Measurements from ENCODE around the gene MATR3. TPM values are rescaled to one million over a fixed set of nuclear protein-coding genes. Genes with fewer than 3 reads are reported as not detected.
A peak's percentile ranks its signal among the peaks of the same experiment; 100 is the strongest.

The MATR3 gene
- total and polyA plus RNA-seq, 3 experiments from 2014 or later: 184 to 364 (median 199) TPM

- no peak overlapping the region for H3K4me3 Mint-ChIP-seq
- peak overlapping the region in 2 of 8 donors; percentile 67 to 77 for H3K27ac Mint-ChIP-seq
- H3K4me3 ChIP-seq (ENCODE audit: low read length): no peak overlapping the region
- peaks cover 25% of the 10 kb centered on the region for H3K36me3 ChIP-seq (ENCODE audit: insufficient read depth, low read length)
- H3K9me3 ChIP-seq (ENCODE audit: low read length): no peaks in the 10 kb centered on the region
- H3K4me1 ChIP-seq (ENCODE audit: insufficient read depth, low read length): peaks cover 4% of the 10 kb centered on the region
- H3K4me1 Mint-ChIP-seq: peaks cover 4 to 22% (median 20%) of the 10 kb centered on the region in 3 donors
- no peak for DNase-seq
- no peaks in the 10 kb centered on the region for H3K27me3 ChIP-seq (ENCODE audit: insufficient read depth, low read length, poor library complexity, severe bottlenecking)
- peaks cover 5 to 60% (median 13%) of the 10 kb centered on the region in 3 donors for H3K36me3 Mint-ChIP-seq
- no peaks in the 10 kb centered on the region for H3K9me3 Mint-ChIP-seq
- CTCF ChIA-PET: interaction anchor here (2.2 kb wide), 1 partner anchor 11 kb away, joined by 5 read pairs; no protein-coding TSS in a partner anchor
- POLR2A ChIA-PET: no interaction called here
- no peak overlapping the region for H3K27ac ChIP-seq (ENCODE audit: low read depth, low read length)
- no peaks in the 10 kb centered on the region for H3K27me3 Mint-ChIP-seq
These were observed 70.4 kb downstream of the MATR3 start for GRCh38 chr5:139363937-139364336.

- Mint-ChIP-seq H3K27me3 (no peaks in the 10 kb centered on the region), H3K9me3 (no peaks in the 10 kb centered on the region), H3K4me3 (no peak overlapping the region), H3K36me3 (peaks cover 5 to 61% (median 13%) of the 10 kb centered on the region in 3 donors), H3K4me1 (peaks cover 4 to 21% (median 20%) of the 10 kb centered on the region in 3 donors), H3K27ac (no peak overlapping the region)
- ChIA-PET CTCF (no interaction called here), POLR2A (no interaction called here)
- Histone ChIP-seq H3K27me3 (ENCODE audit: insufficient read depth, low read length, poor library complexity, severe bottlenecking) (no peaks in the 10 kb centered on the region), H3K4me1 (ENCODE audit: insufficient read depth, low read length) (peaks cover 4% of the 10 kb centered on the region), H3K36me3 (ENCODE audit: insufficient read depth, low read length) (peaks cover 25% of the 10 kb centered on the region), H3K9me3 (ENCODE audit: low read length) (no peaks in the 10 kb centered on the region), H3K4me3 (ENCODE audit: low read length) (no peak overlapping the region), H3K27ac (ENCODE audit: low read depth, low read length) (no peak overlapping the region)
- no peak for DNase-seq
These were observed 70.9 kb downstream of the MATR3 start for GRCh38 chr5:139364466-139364865.

GRCh38 chr5:139368613-139369012 is 75.1 kb downstream of the MATR3 start:
- ChIA-PET CTCF (interaction anchor here (1.6 kb wide), 1 partner anchor 28 kb away, joined by 3 read pairs; no protein-coding TSS in a partner anchor), POLR2A (interaction anchor here (1.3 kb wide), 1 partner anchor 27 kb away, joined by 7 read pairs; the partner anchor contains the start of gene PAIP2)
- H3K9me3 Mint-ChIP-seq: no peaks in the 10 kb centered on the region
- H3K4me1 Mint-ChIP-seq: peaks cover 1 to 4% (median 3%) of the 10 kb centered on the region in 3 donors
- no peak overlapping the region for H3K27ac ChIP-seq (ENCODE audit: low read depth, low read length)
- H3K4me3 Mint-ChIP-seq: no peak overlapping the region
- H3K27me3 Mint-ChIP-seq: no peaks in the 10 kb centered on the region
- no peaks in the 10 kb centered on the region for H3K9me3 ChIP-seq (ENCODE audit: low read length)
- no peaks in the 10 kb centered on the region for H3K27me3 ChIP-seq (ENCODE audit: insufficient read depth, low read length, poor library complexity, severe bottlenecking)
- H3K36me3 Mint-ChIP-seq: peaks cover 5 to 76% (median 16%) of the 10 kb centered on the region in 3 donors
- DNase-seq: no peak
- peaks cover 30% of the 10 kb centered on the region for H3K36me3 ChIP-seq (ENCODE audit: insufficient read depth, low read length)
- peak overlapping the region in 1 of 8 donors; percentile 33 for H3K27ac Mint-ChIP-seq
- H3K4me3 ChIP-seq (ENCODE audit: low read length): no peak overlapping the region
- H3K4me1 ChIP-seq (ENCODE audit: insufficient read depth, low read length): no peaks in the 10 kb centered on the region

- Histone ChIP-seq H3K9me3 (ENCODE audit: low read length) (no peaks in the 10 kb centered on the region), H3K27me3 (ENCODE audit: insufficient read depth, low read length, poor library complexity, severe bottlenecking) (no peaks in the 10 kb centered on the region), H3K27ac (ENCODE audit: low read depth, low read length) (no peak overlapping the region), H3K4me3 (ENCODE audit: low read length) (no peak overlapping the region), H3K4me1 (ENCODE audit: insufficient read depth, low read length) (no peaks in the 10 kb centered on the region), H3K36me3 (ENCODE audit: insufficient read depth, low read length) (peaks cover 25% of the 10 kb centered on the region)
- H3K4me1 Mint-ChIP-seq: peaks cover 1 to 4% (median 3%) of the 10 kb centered on the region in 3 donors
- no peak overlapping the region for H3K27ac Mint-ChIP-seq
- CTCF ChIA-PET: interaction anchor here (1.6 kb wide), 1 partner anchor 28 kb away, joined by 3 read pairs; no protein-coding TSS in a partner anchor
- no peak for DNase-seq
- H3K4me3 Mint-ChIP-seq: no peak overlapping the region
- H3K9me3 Mint-ChIP-seq: no peaks in the 10 kb centered on the region
- H3K36me3 Mint-ChIP-seq: peaks cover 5 to 75% (median 11%) of the 10 kb centered on the region in 3 donors
- no peaks in the 10 kb centered on the region for H3K27me3 Mint-ChIP-seq
- POLR2A ChIA-PET: interaction anchor here (0.6 to 1.3 kb wide), 2 partner anchors 27 to 672 kb away, joined by 6 to 7 read pairs; partner anchors contain the start of gene PAIP2
These were observed 75.6 kb downstream of the MATR3 start for GRCh38 chr5:139369181-139369580.

GRCh38 chr5:139371482-139372435 is 78.2 kb downstream of the MATR3 start:
- no peaks in the 10 kb centered on the region for H3K27me3 ChIP-seq (ENCODE audit: insufficient read depth, low read length, poor library complexity, severe bottlenecking)
- no peaks in the 10 kb centered on the region for H3K9me3 Mint-ChIP-seq
- CTCF ChIA-PET: interaction anchor here (1.2 kb wide), 1 partner anchor 75 kb away, joined by 3 read pairs; no protein-coding TSS in a partner anchor
- POLR2A ChIA-PET: no interaction called here
- H3K27ac ChIP-seq (ENCODE audit: low read depth, low read length): no peak overlapping the region
- no peaks in the 10 kb centered on the region for H3K27me3 Mint-ChIP-seq
- peaks cover 12% of the 10 kb centered on the region for H3K36me3 ChIP-seq (ENCODE audit: insufficient read depth, low read length)
- no peak overlapping the region for H3K4me3 ChIP-seq (ENCODE audit: low read length)
- peak overlapping the region in 3 of 8 donors; percentile 23 to 33 (median 32) for H3K27ac Mint-ChIP-seq
- peaks cover 0 to 55% (median 9%) of the 10 kb centered on the region in 3 donors for H3K36me3 Mint-ChIP-seq
- no peaks in the 10 kb centered on the region for H3K9me3 ChIP-seq (ENCODE audit: low read length)
- H3K4me3 Mint-ChIP-seq: no peak overlapping the region
- no peaks in the 10 kb centered on the region for H3K4me1 ChIP-seq (ENCODE audit: insufficient read depth, low read length)
- DNase-seq: no peak
- H3K4me1 Mint-ChIP-seq: peaks cover 0 to 4% (median 3%) of the 10 kb centered on the region in 3 donors

GRCh38 chr5:139374909-139375308 is 81.4 kb downstream of the MATR3 start:
- POLR2A ChIA-PET: no interaction called here
- peaks cover 0 to 36% (median 6%) of the 10 kb centered on the region in 3 donors for H3K36me3 Mint-ChIP-seq
- H3K27ac ChIP-seq (ENCODE audit: low read depth, low read length): no peak overlapping the region
- H3K4me1 ChIP-seq (ENCODE audit: insufficient read depth, low read length): no peaks in the 10 kb centered on the region
- no peaks in the 10 kb centered on the region for H3K27me3 Mint-ChIP-seq
- no peak for DNase-seq
- no peak overlapping the region for H3K4me3 Mint-ChIP-seq
- CTCF ChIA-PET: interaction anchor here (1.1 kb wide), 1 partner anchor 15 kb away, joined by 3 read pairs; the partner anchor contains the start of gene MZB1
- H3K36me3 ChIP-seq (ENCODE audit: insufficient read depth, low read length): peaks cover 10% of the 10 kb centered on the region
- no peak overlapping the region for H3K4me3 ChIP-seq (ENCODE audit: low read length)
- peak overlapping the region in 1 of 8 donors; percentile 11 for H3K27ac Mint-ChIP-seq
- H3K4me1 Mint-ChIP-seq: peaks cover 0 to 3% (median 0%) of the 10 kb centered on the region in 3 donors
- H3K27me3 ChIP-seq (ENCODE audit: insufficient read depth, low read length, poor library complexity, severe bottlenecking): no peaks in the 10 kb centered on the region
- no peaks in the 10 kb centered on the region for H3K9me3 Mint-ChIP-seq
- no peaks in the 10 kb centered on the region for H3K9me3 ChIP-seq (ENCODE audit: low read length)

GRCh38 chr5:139376364-139376763 is 82.8 kb downstream of the MATR3 start:
- peaks cover 0 to 28% (median 4%) of the 10 kb centered on the region in 3 donors for H3K36me3 Mint-ChIP-seq
- CTCF ChIA-PET: no interaction called here
- POLR2A ChIA-PET: no interaction called here
- no peaks in the 10 kb centered on the region for H3K4me1 Mint-ChIP-seq
- DNase-seq: no peak
- no peak overlapping the region for H3K4me3 ChIP-seq (ENCODE audit: low read length)
- H3K4me3 Mint-ChIP-seq: no peak overlapping the region
- no peaks in the 10 kb centered on the region for H3K27me3 ChIP-seq (ENCODE audit: insufficient read depth, low read length, poor library complexity, severe bottlenecking)
- H3K9me3 ChIP-seq (ENCODE audit: low read length): no peaks in the 10 kb centered on the region
- peaks cover 7% of the 10 kb centered on the region for H3K36me3 ChIP-seq (ENCODE audit: insufficient read depth, low read length)
- H3K4me1 ChIP-seq (ENCODE audit: insufficient read depth, low read length): no peaks in the 10 kb centered on the region
- no peak overlapping the region for H3K27ac ChIP-seq (ENCODE audit: low read depth, low read length)
- peak overlapping the region in 1 of 8 donors; percentile 21 for H3K27ac Mint-ChIP-seq
- H3K27me3 Mint-ChIP-seq: no peaks in the 10 kb centered on the region
- no peaks in the 10 kb centered on the region for H3K9me3 Mint-ChIP-seq

- peak in 1 of 5 donors; percentile 12 for DNase-seq
- Histone ChIP-seq H3K27ac (ENCODE audit: low read depth, low read length) (no peak overlapping the region), H3K4me3 (ENCODE audit: low read length) (no peak overlapping the region), H3K36me3 (ENCODE audit: insufficient read depth, low read length) (peaks cover under 1% of the 10 kb centered on the region), H3K27me3 (ENCODE audit: insufficient read depth, low read length, poor library complexity, severe bottlenecking) (no peaks in the 10 kb centered on the region), H3K9me3 (ENCODE audit: low read length) (no peaks in the 10 kb centered on the region), H3K4me1 (ENCODE audit: insufficient read depth, low read length) (no peaks in the 10 kb centered on the region)
- H3K27ac Mint-ChIP-seq: no peak overlapping the region
- H3K36me3 Mint-ChIP-seq: peaks cover 0 to 20% (median 1%) of the 10 kb centered on the region in 3 donors
- no peaks in the 10 kb centered on the region for H3K4me1 Mint-ChIP-seq
- no peaks in the 10 kb centered on the region for H3K9me3 Mint-ChIP-seq
- ChIA-PET POLR2A (no interaction called here), CTCF (no interaction called here)
- no peaks in the 10 kb centered on the region for H3K27me3 Mint-ChIP-seq
- H3K4me3 Mint-ChIP-seq: no peak overlapping the region
These were observed 83.7 kb downstream of the MATR3 start for GRCh38 chr5:139377226-139377625.
